ENCODE results near the gene YKT6. TPM values are rescaled to one million over a fixed set of nuclear protein-coding genes. Genes with fewer than 3 reads are reported as not detected.
"Not testable (repeated sequence)": the region's sequence is repeated elsewhere in the genome, so short reads cannot be mapped to it uniquely, and the experiment has no call there.

Gene YKT6
- polyA plus RNA-seq, 1 donor (not counting 4 experiments of a cell fraction or from before 2014, with no cell fraction given) = 148 TPM

- no peaks in the 10 kb centered on the region for H3K36me3 ChIP-seq (ENCODE audit: control insufficient read depth in 2 of 2, extremely low read depth in 1 of 2, insufficient read depth in 2 of 2, low read length in 2 of 2)
- no peak for DNase-seq (ENCODE audit: low read depth, low spot score)
- peaks cover 16% of the 10 kb centered on the region for H3K79me2 ChIP-seq (ENCODE audit: control insufficient read depth, insufficient read depth, low read length)
- H4K20me1 ChIP-seq (ENCODE audit: control insufficient read depth, extremely low read depth, insufficient read depth, low read length) = no peaks in the 10 kb centered on the region
- H3K4me3 ChIP-seq (ENCODE audit: control insufficient read depth in 2 of 3, extremely low read depth in 1 of 3, insufficient read depth in 2 of 3, low read depth in 1 of 3, low read length in 3 of 3) = no peak overlapping the region
- no peak for TF ChIP-seq CTCF (optimal IDR thresholded peaks at IDR 0.05 in 1 of 3, IDR thresholded peaks at IDR 0.05 in 1 of 3, conservative IDR thresholded peaks at IDR 0.05 in 1 of 3; ENCODE audit: extremely low read depth in 1 of 3, insufficient read depth in 2 of 3, low read length in 3 of 3)
- no peak for TF ChIP-seq EZH2 (IDR thresholded peaks at IDR 0.05; ENCODE audit: low read length)
- no peaks in the 10 kb centered on the region for H3K9me3 ChIP-seq (ENCODE audit: control insufficient read depth, low read depth, low read length)
- H2AFZ ChIP-seq (ENCODE audit: control insufficient read depth, low read length) = no peak overlapping the region
- peaks cover 8% of the 10 kb centered on the region for H3K4me1 ChIP-seq (ENCODE audit: control insufficient read depth, extremely low read depth, insufficient read depth, low read length)
- H3K4me2 ChIP-seq (ENCODE audit: control insufficient read depth, extremely low read depth, insufficient read depth, low read depth, low read length) = no peak overlapping the region
- no peaks in the 10 kb centered on the region for H3K27me3 ChIP-seq (ENCODE audit: control insufficient read depth, extremely low read depth, insufficient read depth, low read length)
- no peak overlapping the region for H3K9ac ChIP-seq (ENCODE audit: control insufficient read depth, extremely low read depth, insufficient read depth, low read length)
- FAIRE-seq = no peak
- H3K27ac ChIP-seq (ENCODE audit: control insufficient read depth, insufficient read depth, low read length) = no peak overlapping the region
- dilution Hi-C loops (cut with MboI; ENCODE audit: extremely low pct_ligation_motif_present, low sequenced_read_pairs) = no loop called here
- no peaks in the 10 kb centered on the region for H3K9me1 ChIP-seq (ENCODE audit: control insufficient read depth, extremely low read depth, insufficient read depth, low read length)
These were observed 3.3 kb upstream of the YKT6 start for GRCh38 chr7:44197474-44197873.

- H3K4me3 ChIP-seq (ENCODE audit: control insufficient read depth in 2 of 3, extremely low read depth in 1 of 3, insufficient read depth in 2 of 3, low read depth in 1 of 3, low read length in 3 of 3) = not testable (repeated sequence)
These were observed 615 bp upstream of the YKT6 start for GRCh38 chr7:44200163-44200562.

GRCh38 chr7:44201813-44202212 is 1.0 kb downstream of the YKT6 start:
- H4K20me1 ChIP-seq (ENCODE audit: control insufficient read depth, extremely low read depth, insufficient read depth, low read length) = peaks cover 4% of the 10 kb centered on the region
- no peaks in the 10 kb centered on the region for H3K27me3 ChIP-seq (ENCODE audit: control insufficient read depth, extremely low read depth, insufficient read depth, low read length)
- peak overlapping the region; percentile 91 for H3K9ac ChIP-seq (ENCODE audit: control insufficient read depth, extremely low read depth, insufficient read depth, low read length)
- dilution Hi-C loops (cut with MboI; ENCODE audit: extremely low pct_ligation_motif_present, low sequenced_read_pairs) = no loop called here
- no peaks in the 10 kb centered on the region for H3K9me3 ChIP-seq (ENCODE audit: control insufficient read depth, low read depth, low read length)
- peaks cover 3% of the 10 kb centered on the region for H3K4me1 ChIP-seq (ENCODE audit: control insufficient read depth, extremely low read depth, insufficient read depth, low read length)
- FAIRE-seq = peak; percentile 5
- no peak for DNase-seq (ENCODE audit: low read depth, low spot score)
- H3K79me2 ChIP-seq (ENCODE audit: control insufficient read depth, insufficient read depth, low read length) = peaks cover 46% of the 10 kb centered on the region
- peak overlapping the region; percentile 71 for H3K27ac ChIP-seq (ENCODE audit: control insufficient read depth, insufficient read depth, low read length)
- no peak for TF ChIP-seq EZH2 (IDR thresholded peaks at IDR 0.05; ENCODE audit: low read length)
- no peak for TF ChIP-seq CTCF (optimal IDR thresholded peaks at IDR 0.05 in 1 of 3, IDR thresholded peaks at IDR 0.05 in 1 of 3, conservative IDR thresholded peaks at IDR 0.05 in 1 of 3; ENCODE audit: extremely low read depth in 1 of 3, insufficient read depth in 2 of 3, low read length in 3 of 3)
- H3K36me3 ChIP-seq (ENCODE audit: control insufficient read depth in 2 of 2, extremely low read depth in 1 of 2, insufficient read depth in 2 of 2, low read length in 2 of 2) = peaks cover 17 to 33% of the 10 kb centered on the region in 2 experiments
- no peak overlapping the region for H2AFZ ChIP-seq (ENCODE audit: control insufficient read depth, low read length)
- H3K4me2 ChIP-seq (ENCODE audit: control insufficient read depth, extremely low read depth, insufficient read depth, low read depth, low read length) = peak overlapping the region; percentile 77
- H3K4me3 ChIP-seq (ENCODE audit: control insufficient read depth in 2 of 3, extremely low read depth in 1 of 3, insufficient read depth in 2 of 3, low read depth in 1 of 3, low read length in 3 of 3) = peak overlapping the region; percentile 74 to 100 (median 79)
- no peaks in the 10 kb centered on the region for H3K9me1 ChIP-seq (ENCODE audit: control insufficient read depth, extremely low read depth, insufficient read depth, low read length)

More at GRCh38 chr7:44200163-44200562, 615 bp upstream of the YKT6 start:
- dilution Hi-C loops (cut with MboI; ENCODE audit: extremely low pct_ligation_motif_present, low sequenced_read_pairs); H2AFZ ChIP-seq (ENCODE audit: control insufficient read depth, low read length); H3K4me2 ChIP-seq (ENCODE audit: control insufficient read depth, extremely low read depth, insufficient read depth, low read depth, low read length); H3K4me1 ChIP-seq (ENCODE audit: control insufficient read depth, extremely low read depth, insufficient read depth, low read length); H4K20me1 ChIP-seq (ENCODE audit: control insufficient read depth, extremely low read depth, insufficient read depth, low read length); H3K27me3 ChIP-seq (ENCODE audit: control insufficient read depth, extremely low read depth, insufficient read depth, low read length); FAIRE-seq; H3K9ac ChIP-seq (ENCODE audit: control insufficient read depth, extremely low read depth, insufficient read depth, low read length); H3K9me1 ChIP-seq (ENCODE audit: control insufficient read depth, extremely low read depth, insufficient read depth, low read length); H3K27ac ChIP-seq (ENCODE audit: control insufficient read depth, insufficient read depth, low read length); DNase-seq (ENCODE audit: low read depth, low spot score); H3K9me3 ChIP-seq (ENCODE audit: control insufficient read depth, low read depth, low read length): not testable (repeated sequence)
- Histone ChIP-seq H3K79me2 (ENCODE audit: control insufficient read depth, insufficient read depth, low read length) (peaks cover 38% of the 10 kb centered on the region), H3K36me3 (ENCODE audit: control insufficient read depth in 2 of 2, extremely low read depth in 1 of 2, insufficient read depth in 2 of 2, low read length in 2 of 2) (peaks cover 12 to 18% of the 10 kb centered on the region in 2 experiments)

Measured in keratinocyte (primary cell).